ENCODE measurements around the gene PSORS1C1. TPM values are rescaled to one million over a fixed set of nuclear protein-coding genes. Genes with fewer than 3 reads are reported as not detected.

Gene PSORS1C1
- total and polyA plus RNA-seq, 2 of the 4 experiments (the other 2 are of a cell fraction): 0.36 to 1.1 TPM

- no peak overlapping the region for H3K27ac ChIP-seq (ENCODE audit: insufficient read depth, low read length)
- peaks cover 8% of the 10 kb centered on the region; the same call in 1 of the 2 replicates for H3K9me1 ChIP-seq (ENCODE audit: insufficient read depth, low read length)
- in situ Hi-C loops (cut with MboI; ENCODE audit: low sequenced_read_pairs) (loop anchor here (5.0 kb wide), 2 partner anchors 57 to 232 kb away; no protein-coding TSS in a partner anchor), dilution Hi-C loops (cut with HindIII; ENCODE audit: low sequenced_read_pairs, unreplicated experiment) (no loop called here), intact Hi-C loops (cut with micrococcal nuclease) (loop anchor here (2.0 to 5.0 kb wide), 2 partner anchors 137 to 231 kb away; partner anchors contain the start of gene HLA-C)
- no peak overlapping the region for H2BK15ac ChIP-seq (ENCODE audit: low read depth, low read length)
- no peak overlapping the region for H2BK20ac ChIP-seq (ENCODE audit: low read depth, low read length)
- H3K14ac ChIP-seq (replicated peaks; ENCODE audit: low read depth, low read length): no peak overlapping the region
- no TSS peak for BruUV-seq (replicated peaks)
- no peaks in the 10 kb centered on the region; the same call in 1 of the 2 replicates for H4K20me1 ChIP-seq (ENCODE audit: insufficient read depth, low read length)
- H2AK9ac ChIP-seq (replicated peaks; ENCODE audit: low read depth, low read length, poor library complexity): no peak overlapping the region
- no peak for TF ChIP-seq CEBPB (IDR thresholded peaks at IDR 0.05; ENCODE audit: low read depth, low read length)
- TF ChIP-seq RFX5 (IDR thresholded peaks at IDR 0.05; ENCODE audit: low read depth, low read length): no peak
- no peak for TF ChIP-seq FOS (IDR thresholded peaks at IDR 0.05; ENCODE audit: low read depth, low read length)
- TF ChIP-seq NFE2L2 (IDR thresholded peaks at IDR 0.05; ENCODE audit: low read depth, low read length): no peak
- no peak for TF ChIP-seq CHD1 (IDR thresholded peaks at IDR 0.05; ENCODE audit: low read depth, low read length)
- no peak for TF ChIP-seq MXI1 (IDR thresholded peaks at IDR 0.05; ENCODE audit: borderline replicate concordance, low read depth, low read length)
- no peak for TF ChIP-seq BHLHE40 (IDR thresholded peaks at IDR 0.05; ENCODE audit: low read depth, low read length)
- no peak for TF ChIP-seq RCOR1 (IDR thresholded peaks at IDR 0.05; ENCODE audit: insufficient replicate concordance, low read length)
- TF ChIP-seq RAD21 (IDR thresholded peaks at IDR 0.05; ENCODE audit: low read length): no peak
- no peak for TF ChIP-seq ELK1 (IDR thresholded peaks at IDR 0.05; ENCODE audit: borderline replicate concordance, low read depth, low read length)
- TF ChIP-seq USF2 (IDR thresholded peaks at IDR 0.05; ENCODE audit: low read depth, low read length): no peak
- no peak for TF ChIP-seq MAZ (IDR thresholded peaks at IDR 0.05; ENCODE audit: borderline replicate concordance, low read depth, low read length)
- TF ChIP-seq CTCF (conservative IDR thresholded peaks at IDR 0.05; ENCODE audit: low read depth, low read length): no peak
- no peak for TF ChIP-seq MAFK (IDR thresholded peaks at IDR 0.05; ENCODE audit: low read depth, low read length)
- no peak for TF ChIP-seq POLR2A (IDR thresholded peaks at IDR 0.05; ENCODE audit: low read depth, low read length)
- no peak for TF ChIP-seq SMC3 (IDR thresholded peaks at IDR 0.05; ENCODE audit: low read depth, low read length)
- no peak overlapping the region for H3K9ac ChIP-seq (ENCODE audit: low read depth, low read length)
- H3K56ac ChIP-seq (ENCODE audit: extremely low read depth, insufficient read depth, low read length): no peak overlapping the region
- no peaks in the 10 kb centered on the region for H3K9me3 ChIP-seq (ENCODE audit: control insufficient read depth, insufficient read depth, low read length)
- H4K5ac ChIP-seq (ENCODE audit: low read depth, low read length): no peak overlapping the region
- no peak overlapping the region for H4K91ac ChIP-seq (ENCODE audit: insufficient read depth, low read depth, low read length)
- CTCF ChIA-PET: interaction anchor here (0.6 to 1.1 kb wide), 2 partner anchors 56 to 231 kb away, joined by 3 to 4 read pairs; no protein-coding TSS in a partner anchor
- no peaks in the 10 kb centered on the region for H3K27me3 ChIP-seq (ENCODE audit: control insufficient read depth, insufficient read depth, low read length)
- DNase-seq (no peak), ATAC-seq (ENCODE audit: low read depth) (no peak)
- no peaks in the 10 kb centered on the region for H3K36me3 ChIP-seq (ENCODE audit: control insufficient read depth, insufficient read depth, low read length)
- POLR2A ChIA-PET (ENCODE audit: unreplicated experiment): no interaction called here
- H4K8ac ChIP-seq (ENCODE audit: low read depth in 2 of 2, low read length in 2 of 2): no peak overlapping the region
- H3K23ac ChIP-seq (ENCODE audit: low read depth, low read length): no peak overlapping the region
- H3K4me1 ChIP-seq (ENCODE audit: control insufficient read depth, insufficient read depth, low read length): peaks cover 5% of the 10 kb centered on the region; the same call in 1 of the 2 replicates
- H2AK5ac ChIP-seq (ENCODE audit: low read depth, low read length): no peak overlapping the region
- H2BK5ac ChIP-seq (ENCODE audit: low read depth, low read length, poor library complexity, severe bottlenecking): no peak overlapping the region
- H3K4me2 ChIP-seq (ENCODE audit: low read depth, low read length): no peak overlapping the region
- H2BK120ac ChIP-seq (ENCODE audit: low read depth, low read length): no peak overlapping the region
- H3K4ac ChIP-seq (ENCODE audit: low read depth, low read length): no peak overlapping the region
- no peak overlapping the region for H3K18ac ChIP-seq (ENCODE audit: low read depth, low read length)
- WGBS, 2 experiments (ENCODE audit: extremely low coverage in 2 of 2, insufficient read length in 1 of 2): 100% methylated on average over 3 of the region's 10 CpGs; no CpG with 5 or more reads in 1 of the 2 experiments
- H3K4me3 ChIP-seq (ENCODE audit: insufficient read depth, low read depth, low read length): no peak overlapping the region
- H2AFZ ChIP-seq (replicated peaks; ENCODE audit: low read length, poor library complexity): no peak overlapping the region
- no peaks in the 10 kb centered on the region for H3K79me1 ChIP-seq (ENCODE audit: low read depth in 1 of 2, low read length in 2 of 2)
These were observed 21.1 kb downstream of the PSORS1C1 start for GRCh38 chr6:31135710-31136109.
